BJ (cell line): ENCODE results near the gene VWCE. TPM values are rescaled to one million over a fixed set of nuclear protein-coding genes. Genes with fewer than 3 reads are reported as not detected.

Experiments
- CTCF ChIA-PET: fragments of 350-600 bp; formaldehyde crosslinking; extraction: SDS; loops from one replicate; lab custom pipeline; 2021; ENCODE audit warnings: antibody characterized with exemption, inconsistent platforms; lab: Yijun Ruan, JAX
- POLR2A ChIA-PET: fragments of 300-600 bp; sonication (Branson Sonifier 250); formaldehyde crosslinking; extraction: SDS; loops from one replicate; lab custom pipeline; 2021; ENCODE audit warnings: antibody characterized with exemption; lab: Charles Lee
- DNase-seq: peaks from one replicate; pipeline ENCODE4 v3.0.0-alpha.2; 2011; ENCODE audit warnings: low read depth
- H3K27me3 ChIP-seq: 2 replicates; pipeline ENCODE4 v1.6.0; 2011; ENCODE audit warnings: low read length; ENCODE audit not compliant: control insufficient read depth, insufficient read depth
- H3K36me3 ChIP-seq: 2 replicates; pipeline ENCODE4 v1.5.1; 2011; ENCODE audit warnings: low read length; ENCODE audit not compliant: control insufficient read depth, insufficient read depth
- H3K4me3 ChIP-seq: 2 replicates; pipeline ENCODE4 v1.5.1; 2011; ENCODE audit warnings: low read depth, mild to moderate bottlenecking, control low read depth, low read length
- polyA plus RNA-seq: library from polyadenylated mRNA; depleted of rRNA; stranded (reverse); fragments of >200 nt; gene quantifications from 2 replicates; pipeline ENCODE4 v1.2.3, GENCODE V29; 2011
- TF ChIP-seq, protein P1 (sequence below): IDR thresholded peaks from 2 replicates; pipeline ENCODE4 v1.5.1; 2011; ENCODE audit warnings: low read depth, mild to moderate bottlenecking, control low read depth, inconsistent platforms, low read length, moderate library complexity; ENCODE audit not compliant: insufficient read depth

Gene VWCE
- polyA plus RNA-seq, 1 experiment: 1.4 TPM

DNA sequence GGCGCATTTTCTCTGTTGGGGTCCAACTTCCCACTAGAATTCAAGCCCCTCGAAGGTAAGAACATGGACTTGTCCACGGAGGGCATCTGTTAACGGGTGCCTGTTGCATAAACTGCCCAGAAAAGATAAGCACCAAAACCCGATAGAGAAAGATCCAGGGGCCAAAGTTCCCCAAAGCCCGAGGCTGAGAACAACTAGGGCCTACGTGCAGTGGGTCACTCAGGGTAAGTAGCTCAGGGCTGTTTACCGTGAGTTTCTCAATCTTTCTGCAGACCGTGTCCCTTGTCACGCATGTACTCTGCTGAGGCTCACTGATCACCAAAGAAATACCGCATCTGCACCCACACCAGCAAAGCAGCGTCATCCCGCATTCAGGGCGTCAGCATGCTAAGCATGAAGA is 29.8 kb downstream of the VWCE start:
- ChIA-PET CTCF (interaction anchor here (5.1 kb wide), 1 partner anchor 11 kb away, joined by 22 read pairs; no protein-coding TSS in a partner anchor), POLR2A (no interaction called here)
- TF ChIP-seq, protein P1, sequence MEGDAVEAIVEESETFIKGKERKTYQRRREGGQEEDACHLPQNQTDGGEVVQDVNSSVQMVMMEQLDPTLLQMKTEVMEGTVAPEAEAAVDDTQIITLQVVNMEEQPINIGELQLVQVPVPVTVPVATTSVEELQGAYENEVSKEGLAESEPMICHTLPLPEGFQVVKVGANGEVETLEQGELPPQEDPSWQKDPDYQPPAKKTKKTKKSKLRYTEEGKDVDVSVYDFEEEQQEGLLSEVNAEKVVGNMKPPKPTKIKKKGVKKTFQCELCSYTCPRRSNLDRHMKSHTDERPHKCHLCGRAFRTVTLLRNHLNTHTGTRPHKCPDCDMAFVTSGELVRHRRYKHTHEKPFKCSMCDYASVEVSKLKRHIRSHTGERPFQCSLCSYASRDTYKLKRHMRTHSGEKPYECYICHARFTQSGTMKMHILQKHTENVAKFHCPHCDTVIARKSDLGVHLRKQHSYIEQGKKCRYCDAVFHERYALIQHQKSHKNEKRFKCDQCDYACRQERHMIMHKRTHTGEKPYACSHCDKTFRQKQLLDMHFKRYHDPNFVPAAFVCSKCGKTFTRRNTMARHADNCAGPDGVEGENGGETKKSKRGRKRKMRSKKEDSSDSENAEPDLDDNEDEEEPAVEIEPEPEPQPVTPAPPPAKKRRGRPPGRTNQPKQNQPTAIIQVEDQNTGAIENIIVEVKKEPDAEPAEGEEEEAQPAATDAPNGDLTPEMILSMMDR: no peak
- H3K36me3 ChIP-seq: no peaks in the 10 kb centered on the region
- H3K27me3 ChIP-seq: no peaks in the 10 kb centered on the region
- DNase-seq: no peak
- H3K4me3 ChIP-seq: no peak overlapping the region

DNA sequence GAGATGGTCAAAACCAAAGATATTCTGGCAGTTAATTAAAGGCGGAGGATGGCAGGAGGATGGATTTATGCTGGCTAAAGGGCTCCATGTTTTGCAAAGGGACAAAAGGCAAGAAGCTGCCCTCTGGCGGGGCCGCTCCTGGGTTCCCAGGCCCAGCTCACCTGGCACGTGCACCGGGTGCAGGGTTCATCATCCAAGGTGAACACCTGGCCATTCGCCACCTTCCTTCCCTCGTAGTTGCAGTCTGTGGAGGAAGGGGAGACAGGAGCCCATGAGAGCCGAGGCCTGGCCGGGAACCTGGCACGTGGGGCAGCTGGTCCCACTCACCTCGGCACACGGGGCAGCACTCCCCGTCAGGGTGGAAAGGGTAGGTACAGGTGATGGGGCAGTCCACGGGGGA is 30.3 kb downstream of the VWCE start:
- no peak for DNase-seq
- H3K4me3 ChIP-seq: no peak overlapping the region
- no peaks in the 10 kb centered on the region for H3K27me3 ChIP-seq
- H3K36me3 ChIP-seq: no peaks in the 10 kb centered on the region
- ChIA-PET POLR2A (no interaction called here), CTCF (interaction anchor here (5.1 kb wide), 1 partner anchor 10 kb away, joined by 22 read pairs; no protein-coding TSS in a partner anchor)
- TF ChIP-seq, protein P1: no peak

DNA sequence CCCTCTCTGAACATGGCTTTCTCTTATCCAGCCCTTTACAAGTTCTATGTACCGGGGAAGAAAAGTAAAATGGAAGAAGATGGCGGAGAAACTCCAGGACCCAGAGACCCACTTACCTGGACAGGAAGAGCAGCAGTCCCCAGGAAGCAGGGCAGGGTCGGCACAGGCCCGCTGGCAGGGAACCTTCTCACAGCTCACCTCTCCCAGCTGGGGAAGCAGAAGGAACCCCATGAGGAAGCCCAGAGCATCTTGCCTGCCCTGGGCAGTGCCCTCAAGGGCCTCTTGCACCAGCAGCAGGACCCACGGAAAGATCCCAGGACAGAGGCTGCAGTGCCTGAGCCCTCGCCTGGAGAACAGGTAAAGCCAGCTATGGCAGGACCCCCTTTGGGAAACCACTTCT is 30.7 kb downstream of the VWCE start:
- POLR2A ChIA-PET: no interaction called here
- H3K4me3 ChIP-seq: no peak overlapping the region
- H3K36me3 ChIP-seq: no peaks in the 10 kb centered on the region
- CTCF ChIA-PET: interaction anchor here (5.1 kb wide), 1 partner anchor 10 kb away, joined by 22 read pairs; no protein-coding TSS in a partner anchor
- DNase-seq: no peak
- TF ChIP-seq, protein P1: no peak
- no peaks in the 10 kb centered on the region for H3K27me3 ChIP-seq

DNA sequence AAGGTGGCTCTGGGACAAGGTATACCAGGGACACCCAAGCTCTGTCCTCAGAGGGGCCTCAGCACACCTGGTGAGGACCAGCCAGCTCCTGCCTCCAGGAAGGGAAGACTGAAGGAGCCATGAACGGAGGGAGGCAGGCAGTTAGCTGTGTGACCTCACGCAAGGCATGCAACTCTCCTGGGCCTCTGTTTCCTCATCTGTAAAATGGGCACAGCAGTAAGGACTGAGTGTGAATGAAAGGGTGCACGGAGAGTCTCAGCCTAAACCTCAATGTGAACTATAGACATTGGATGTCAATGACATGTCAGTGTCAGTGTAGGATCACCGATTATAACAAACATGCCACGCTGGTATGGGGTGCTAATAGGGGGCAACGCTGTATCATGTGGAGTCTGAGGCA is 35.8 kb downstream of the VWCE start:
- H3K4me3 ChIP-seq: no peak overlapping the region
- TF ChIP-seq, protein P1: no peak
- CTCF ChIA-PET: interaction anchor here (2.8 kb wide), 1 partner anchor 35 kb away, joined by 9 read pairs; the partner anchor contains the start of gene VWCE
- H3K27me3 ChIP-seq: no peaks in the 10 kb centered on the region
- no peaks in the 10 kb centered on the region for H3K36me3 ChIP-seq
- POLR2A ChIA-PET: no interaction called here
- no peak for DNase-seq

DNA sequence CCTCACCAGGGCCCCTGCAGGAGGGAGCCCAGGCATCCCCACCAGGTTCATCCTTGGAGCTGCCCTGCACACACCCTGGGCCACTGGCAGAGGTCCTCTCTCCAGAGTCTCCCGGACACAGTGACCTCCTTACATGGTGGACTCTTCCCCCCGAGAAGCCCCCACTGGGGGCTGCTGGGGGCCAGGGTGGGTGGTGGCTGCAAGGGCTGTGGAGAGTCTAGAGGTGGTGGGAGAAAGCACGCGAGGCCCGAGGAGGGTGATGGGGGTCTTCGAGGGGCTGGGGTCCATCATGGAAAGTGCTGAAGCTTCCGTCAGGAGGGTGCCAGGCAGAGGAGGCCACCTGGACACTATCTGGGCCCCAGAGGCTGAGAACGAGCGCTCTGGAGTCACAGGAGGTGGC is 36.6 kb downstream of the VWCE start:
- no peak for DNase-seq
- POLR2A ChIA-PET: no interaction called here
- TF ChIP-seq, protein P1: no peak
- Histone ChIP-seq H3K36me3 (no peaks in the 10 kb centered on the region), H3K4me3 (no peak overlapping the region), H3K27me3 (no peaks in the 10 kb centered on the region)
- CTCF ChIA-PET: interaction anchor here (2.8 kb wide), 1 partner anchor 36 kb away, joined by 9 read pairs; the partner anchor contains the start of gene VWCE
